NCI-H2227 (cell line): ENCODE results near the gene GIGYF2.

Source experiments
- DNase-seq: peaks from one replicate; lab custom pipeline; 2025; ENCODE audit not compliant: unreplicated experiment; lab: John Stamatoyannopoulos, UW

Gene GIGYF2

GRCh38 chr2:232889876-232890401 is 192.8 kb downstream of the GIGYF2 start:
- no peak for DNase-seq

- no peak for DNase-seq
Observed at GRCh38 chr2:232890536-232890895, 193.4 kb downstream of the GIGYF2 start.

- no peak for DNase-seq
Observed at GRCh38 chr2:232890896-232891601, 193.9 kb downstream of the GIGYF2 start.

GRCh38 chr2:232891621-232892071 is 194.5 kb downstream of the GIGYF2 start:
- DNase-seq = no peak

- DNase-seq = no peak
Observed at GRCh38 chr2:232892221-232892620, 195.1 kb downstream of the GIGYF2 start.

- no peak for DNase-seq
Observed at GRCh38 chr2:232892843-232893242, 195.7 kb downstream of the GIGYF2 start.

- DNase-seq = no peak
Observed at GRCh38 chr2:232893834-232894233, 196.7 kb downstream of the GIGYF2 start.

- DNase-seq = no peak
Observed at GRCh38 chr2:232894251-232894650, 197.1 kb downstream of the GIGYF2 start.

- no peak for DNase-seq
Observed at GRCh38 chr2:232894746-232895145, 197.6 kb downstream of the GIGYF2 start.

GRCh38 chr2:232896111-232896510 is 199.0 kb downstream of the GIGYF2 start:
- DNase-seq = no peak

GRCh38 chr2:232896720-232897597 is 199.8 kb downstream of the GIGYF2 start:
- DNase-seq = no peak

GRCh38 chr2:232897598-232898408 is 200.7 kb downstream of the GIGYF2 start:
- DNase-seq = no peak

GRCh38 chr2:232898592-232899543 is 201.7 kb downstream of the GIGYF2 start:
- no peak for DNase-seq

GRCh38 chr2:232900811-232901735 is 203.9 kb downstream of the GIGYF2 start:
- no peak for DNase-seq

- no peak for DNase-seq
Observed at GRCh38 chr2:232901736-232902578, 204.8 kb downstream of the GIGYF2 start.

- DNase-seq = no peak
Observed at GRCh38 chr2:232903989-232904388, 206.9 kb downstream of the GIGYF2 start.

GRCh38 chr2:232906867-232907717 is 210.0 kb downstream of the GIGYF2 start:
- peak; percentile 68 for DNase-seq
